22Rv1 (cell line): ENCODE measurements around the gene PRADC1.
A peak's percentile ranks its signal among the peaks of the same experiment; 100 is the strongest.

Source experiments
- H3K27ac ChIP-seq: fragments of 450-650 bp; 2 replicates; pipeline ENCODE4 v1.5.1; 2017
- ZFX ChIP-seq: fragments of 450-650 bp; IDR thresholded peaks from 2 replicates; pipeline ENCODE4 v1.6.1; 2017; ENCODE audit warnings: antibody characterized with exemption, borderline replicate concordance
- TF ChIP-seq, protein P1 (sequence below): fragments of 450-650 bp; IDR thresholded peaks from 2 replicates; pipeline ENCODE4 v1.5.1; 2017; ENCODE audit warnings: mild to moderate bottlenecking

The PRADC1 gene

DNA sequence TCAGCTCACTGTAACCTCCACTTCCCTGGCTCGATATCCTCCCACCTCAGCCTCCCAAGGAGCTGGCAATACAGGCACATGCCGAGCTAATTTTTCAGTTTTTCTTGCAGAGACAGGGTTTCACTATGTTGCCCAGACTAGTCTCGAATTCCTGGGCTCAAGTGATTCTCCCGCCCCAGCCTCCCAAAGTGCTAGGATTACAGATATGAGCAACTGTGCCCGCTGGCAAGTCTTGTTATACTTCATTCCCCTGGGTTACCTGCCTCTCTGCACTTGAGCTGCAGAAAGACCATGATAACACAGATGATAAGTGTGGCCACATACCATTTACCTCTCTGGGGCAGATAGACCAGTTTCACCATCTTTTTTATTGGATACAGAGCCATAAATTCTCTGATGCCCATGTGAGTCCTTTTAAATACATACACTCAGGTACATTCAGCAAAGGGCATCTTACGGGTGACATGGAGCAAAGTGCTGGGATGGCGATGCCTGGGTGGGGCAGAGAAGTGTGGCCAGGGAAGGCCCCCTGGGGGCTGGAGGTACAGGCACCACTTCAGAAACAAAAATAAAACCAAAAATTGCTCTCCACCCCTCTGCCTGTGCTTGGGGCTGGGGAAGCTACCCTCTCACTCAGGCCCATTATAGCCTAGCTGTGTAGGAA, 21.4 kb upstream of the PRADC1 start:
- TF ChIP-seq, protein P1, sequence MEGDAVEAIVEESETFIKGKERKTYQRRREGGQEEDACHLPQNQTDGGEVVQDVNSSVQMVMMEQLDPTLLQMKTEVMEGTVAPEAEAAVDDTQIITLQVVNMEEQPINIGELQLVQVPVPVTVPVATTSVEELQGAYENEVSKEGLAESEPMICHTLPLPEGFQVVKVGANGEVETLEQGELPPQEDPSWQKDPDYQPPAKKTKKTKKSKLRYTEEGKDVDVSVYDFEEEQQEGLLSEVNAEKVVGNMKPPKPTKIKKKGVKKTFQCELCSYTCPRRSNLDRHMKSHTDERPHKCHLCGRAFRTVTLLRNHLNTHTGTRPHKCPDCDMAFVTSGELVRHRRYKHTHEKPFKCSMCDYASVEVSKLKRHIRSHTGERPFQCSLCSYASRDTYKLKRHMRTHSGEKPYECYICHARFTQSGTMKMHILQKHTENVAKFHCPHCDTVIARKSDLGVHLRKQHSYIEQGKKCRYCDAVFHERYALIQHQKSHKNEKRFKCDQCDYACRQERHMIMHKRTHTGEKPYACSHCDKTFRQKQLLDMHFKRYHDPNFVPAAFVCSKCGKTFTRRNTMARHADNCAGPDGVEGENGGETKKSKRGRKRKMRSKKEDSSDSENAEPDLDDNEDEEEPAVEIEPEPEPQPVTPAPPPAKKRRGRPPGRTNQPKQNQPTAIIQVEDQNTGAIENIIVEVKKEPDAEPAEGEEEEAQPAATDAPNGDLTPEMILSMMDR: no peak
- no peak for TF ChIP-seq ZFX
- H3K27ac ChIP-seq: peak overlapping the region; percentile 65

DNA sequence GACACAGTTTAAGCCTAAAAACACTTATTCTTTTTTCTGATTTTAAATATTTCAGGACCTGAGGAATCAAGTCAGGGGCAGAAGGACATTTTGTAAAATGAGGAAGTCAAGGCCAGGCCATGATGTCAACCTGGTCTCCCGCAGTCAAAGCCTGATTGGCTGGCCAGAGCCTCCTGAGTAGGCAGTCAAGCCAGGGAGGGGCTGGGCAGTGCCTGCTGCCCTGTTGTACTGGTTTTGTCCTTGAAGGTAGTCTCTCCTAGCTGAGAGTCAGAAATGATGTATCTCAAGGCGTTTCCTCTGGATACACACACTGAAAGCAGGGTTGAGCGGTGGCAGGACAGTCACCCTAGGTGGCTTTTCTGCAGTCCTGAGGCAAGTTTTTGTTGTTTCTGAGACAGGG, 20.9 kb upstream of the PRADC1 start:
- H3K27ac ChIP-seq: peak overlapping the region; percentile 65
- no peak for TF ChIP-seq ZFX
- TF ChIP-seq, protein P1: no peak

DNA sequence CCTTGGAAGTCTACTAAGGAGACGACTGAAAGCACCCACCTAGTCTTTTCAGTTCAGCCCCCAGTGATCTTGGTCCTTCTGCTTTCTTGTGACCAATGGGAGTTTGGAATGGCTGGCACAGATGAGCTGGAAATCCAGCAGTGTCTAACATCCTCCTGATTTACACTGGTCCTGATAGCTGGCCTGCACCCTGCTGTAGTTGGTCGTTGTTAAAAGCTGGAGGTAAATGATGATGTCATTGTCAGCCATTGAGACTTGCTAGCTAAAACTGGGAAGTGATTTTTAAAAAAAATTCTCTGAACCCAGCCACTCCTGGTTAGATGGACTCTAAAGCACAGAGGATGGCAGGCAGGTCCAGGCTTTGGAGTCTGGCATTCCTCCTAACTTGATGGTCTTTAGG, 20.4 kb upstream of the PRADC1 start:
- peak overlapping the region; percentile 65 for H3K27ac ChIP-seq
- TF ChIP-seq, protein P1: no peak
- no peak for TF ChIP-seq ZFX

DNA sequence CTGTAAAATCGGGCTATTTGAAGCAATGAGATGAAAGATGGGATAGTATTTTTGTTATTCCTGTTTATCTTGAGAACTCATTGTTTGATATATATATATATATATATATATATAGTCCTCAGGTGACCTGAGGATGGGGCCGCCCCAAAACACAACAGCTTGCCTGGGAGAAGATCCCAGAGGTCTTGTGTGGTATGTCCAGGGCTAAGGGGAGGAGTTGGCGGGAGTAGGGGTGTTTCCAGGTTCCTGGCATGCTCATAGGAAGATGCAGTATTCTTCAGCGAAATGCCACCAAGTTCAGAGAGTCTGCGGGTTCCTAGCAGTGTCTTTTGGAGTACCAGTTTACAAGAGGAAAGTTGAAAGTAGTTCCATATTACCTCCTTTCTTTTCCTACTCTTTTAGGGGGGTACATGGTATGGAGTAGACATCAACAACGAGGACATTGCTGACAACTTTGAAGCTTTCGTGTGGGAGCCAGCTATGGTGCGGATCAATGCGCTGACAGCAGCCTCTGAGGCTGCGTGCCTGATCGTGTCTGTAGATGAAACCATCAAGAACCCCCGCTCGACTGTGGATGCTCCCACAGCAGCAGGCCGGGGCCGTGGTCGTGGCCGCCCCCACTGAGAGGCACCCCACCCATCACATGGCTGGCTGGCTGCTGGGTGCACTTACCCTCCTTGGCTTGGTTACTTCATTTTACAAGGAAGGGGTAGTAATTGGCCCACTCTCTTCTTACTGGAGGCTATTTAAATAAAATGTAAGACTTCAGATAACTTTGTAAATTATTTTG, 19.4 kb upstream of the PRADC1 start:
- H3K27ac ChIP-seq: peak overlapping the region; percentile 65; the same call in 1 of the 2 replicates
- no peak for TF ChIP-seq ZFX
- TF ChIP-seq, protein P1: no peak

DNA sequence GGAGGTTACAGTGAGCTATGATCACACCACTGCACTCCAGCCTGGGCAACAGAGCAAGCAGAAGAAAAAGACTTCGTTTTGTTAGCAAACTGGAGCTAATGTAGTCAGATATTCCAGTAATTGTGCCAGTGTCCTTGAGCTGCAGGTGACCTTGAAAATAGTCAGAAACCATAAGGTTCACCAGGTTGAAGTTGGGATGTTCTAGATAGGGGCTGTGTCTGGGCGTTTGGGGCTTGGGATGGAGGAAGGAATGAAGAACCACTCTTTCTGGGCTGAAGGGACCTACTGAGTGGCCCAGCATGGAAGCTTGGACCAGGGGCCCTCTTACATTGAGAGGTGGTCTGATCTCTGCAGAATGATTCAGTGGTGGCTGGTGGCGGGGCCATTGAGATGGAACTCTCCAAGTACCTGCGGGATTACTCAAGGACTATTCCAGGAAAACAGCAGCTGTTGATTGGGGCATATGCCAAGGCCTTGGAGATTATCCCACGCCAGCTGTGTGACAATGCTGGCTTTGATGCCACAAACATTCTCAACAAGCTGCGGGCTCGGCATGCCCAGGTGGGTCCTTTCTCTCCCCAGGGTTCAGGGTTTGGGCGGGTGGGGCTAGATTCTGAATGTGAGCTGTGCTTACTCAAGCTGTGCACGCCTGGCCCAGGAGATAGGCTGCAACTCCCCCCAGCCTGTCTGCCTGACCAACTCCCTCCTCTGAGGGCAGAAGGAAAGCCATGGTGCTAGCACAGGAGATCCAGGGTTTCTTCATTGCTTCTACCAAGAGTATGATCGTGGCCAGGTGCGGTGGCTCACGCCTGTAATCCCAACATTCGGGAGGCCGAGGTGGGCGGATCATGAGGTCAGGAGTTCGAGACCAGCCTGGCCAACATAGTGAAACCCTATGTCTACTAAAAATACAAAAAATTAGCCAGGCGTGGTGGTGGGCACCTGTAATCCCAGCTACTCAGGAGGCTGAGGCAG, 18.1 kb upstream of the PRADC1 start:
- no peak for TF ChIP-seq ZFX
- TF ChIP-seq, protein P1: no peak
- no peak overlapping the region for H3K27ac ChIP-seq

DNA sequence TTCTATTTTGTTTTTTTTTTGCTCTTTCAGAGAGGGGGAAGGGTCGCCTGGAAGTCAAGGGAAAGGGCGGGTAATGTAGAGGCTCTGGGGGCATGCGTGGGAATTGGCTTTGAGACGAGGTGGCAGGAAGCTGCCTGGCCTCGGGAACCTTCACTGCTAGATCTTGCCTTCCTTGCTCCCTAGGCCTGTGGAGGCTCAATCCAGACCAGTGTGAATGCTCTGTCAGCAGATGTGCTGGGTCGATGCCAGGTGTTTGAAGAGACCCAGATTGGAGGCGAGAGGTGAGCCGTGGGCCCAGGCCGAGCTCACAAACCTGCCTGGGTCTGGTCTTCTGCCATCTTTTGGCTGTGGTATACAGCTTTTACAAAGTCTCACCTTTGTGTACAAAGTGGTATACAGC, 16.6 kb upstream of the PRADC1 start:
- no peak overlapping the region for H3K27ac ChIP-seq
- no peak for TF ChIP-seq ZFX
- TF ChIP-seq, protein P1: no peak
